Esophagus muscularis mucosa (tissue), 4 donors: ENCODE results near the gene THAP4. TPM values are rescaled to one million over a fixed set of nuclear protein-coding genes. Genes with fewer than 3 reads are reported as not detected.

ENCODE experiments used
- DNase-seq: peaks from one replicate; pipeline ENCODE4 v3.0.0-alpha.2; 2017; ENCODE audit errors: extremely low spot score
- H3K27ac ChIP-seq, 4 donors: fragments of 200-600 bp; sonication (generic); replicated peaks in 1 of 4; 1 replicate in 3 of 4; 2 replicates in 1 of 4; pipeline ENCODE4 v1.5.1; 2016 to 2019; ENCODE audit warnings: mild to moderate bottlenecking in 1 of 4
- H3K27me3 ChIP-seq, 4 donors: fragments of 200-600 bp; sonication (generic); one replicate each; pipeline versions ENCODE4 v1.5.1 to v1.6.0; 2016 to 2019
- H3K36me3 ChIP-seq, 4 donors: fragments of 200-600 bp; sonication (generic); one replicate each; pipeline ENCODE4 v1.5.1; 2016 to 2019
- H3K4me1 ChIP-seq, 4 donors: fragments of 200-600 bp; sonication (generic); one replicate each; pipeline ENCODE4 v1.5.1; 2016 to 2019
- H3K4me3 ChIP-seq, 4 donors: fragments of 200-600 bp; sonication (generic); 1 replicate in 2 of 4; 2 replicates in 2 of 4; pipeline ENCODE4 v1.5.1; 2016 to 2019; ENCODE audit warnings: mild to moderate bottlenecking in 4 of 4, moderate library complexity in 1 of 4
- H3K9me3 ChIP-seq, 4 donors: fragments of 200-600 bp; sonication (generic); 1 replicate in 3 of 4; 2 replicates in 1 of 4; pipeline ENCODE4 v1.5.1; 2016 to 2019
- CTCF ChIP-seq, 3 experiments: fragments of 200-600 bp in 2 of 3; fragments of 450-650 bp in 1 of 3; sonication (generic) in 2 of 3; IDR thresholded peaks; one replicate each; pipeline ENCODE4 v1.5.1; 2017 to 2019; ENCODE audit warnings: antibody characterized with exemption in 3 of 3, mild to moderate bottlenecking in 2 of 3, moderate library complexity in 1 of 3
- EP300 ChIP-seq: sonication (generic); formaldehyde crosslinking; IDR thresholded peaks from one replicate; pipeline ENCODE4 v1.6.1; 2017; ENCODE audit warnings: antibody characterized with exemption
- POLR2A ChIP-seq: fragments of 450-650 bp; IDR thresholded peaks from one replicate; pipeline ENCODE4 v1.6.1; 2017; ENCODE audit warnings: antibody characterized with exemption, moderate library complexity, mild to moderate bottlenecking, low read depth
- POLR2AphosphoS5 ChIP-seq, 2 donors: sonication (generic); formaldehyde crosslinking; IDR thresholded peaks; one replicate each; pipeline ENCODE4 v1.6.1; 2017; ENCODE audit warnings: antibody characterized with exemption in 2 of 2
- WGBS: methylation state at CpG from one replicate; pipeline ENCODE4 v1.1.5; 2018; 5-methylcytosine and 5-hydroxymethylcytosine counted together
- intact Hi-C: fragments of 100-400 bp; cut with DNase I; formaldehyde crosslinking; loops from one replicate; pipeline ENCODE4 v1.15.1; 2023
- total RNA-seq, 4 donors: library from RNA; depleted of rRNA; stranded (reverse); fragments of >200 nt; gene quantifications; one replicate each; pipeline versions ENCODE4 v1.1.0 to v1.2.1, GENCODE V29; 2016

Gene THAP4
- total RNA-seq, 4 donors from 2014 or later, result 37.0 to 69.8 (median 49.6) TPM

- H3K4me1 ChIP-seq, result peaks cover 8 to 33% (median 32%) of the 10 kb centered on the region in 4 donors
- intact Hi-C loops, result no loop called here
- H3K27me3 ChIP-seq, result peaks cover 0 to 18% (median 0%) of the 10 kb centered on the region in 4 donors
- TF ChIP-seq POLR2AphosphoS5 (IDR thresholded peaks at IDR 0.05) (no peak), EP300 (no peak), POLR2A (no peak), CTCF (IDR thresholded peaks at IDR 0.05) (no peak)
- no peak overlapping the region for H3K27ac ChIP-seq
- no peak overlapping the region for H3K4me3 ChIP-seq
- peaks cover 0 to 21% (median 2%) of the 10 kb centered on the region in 4 donors for H3K9me3 ChIP-seq
- no peaks in the 10 kb centered on the region for H3K36me3 ChIP-seq
- no peak for DNase-seq
- WGBS, result 92% methylated on average over 7 of the region's 7 CpGs
Observed at GRCh38 chr2:241554610-241555322, 82.2 kb downstream of the THAP4 start.

- Histone ChIP-seq H3K36me3 (no peaks in the 10 kb centered on the region), H3K4me3 (no peak overlapping the region), H3K27me3 (peaks cover 0 to 12% (median 0%) of the 10 kb centered on the region in 4 donors), H3K27ac (no peak overlapping the region), H3K9me3 (peaks cover 0 to 21% (median 2%) of the 10 kb centered on the region in 4 donors), H3K4me1 (peaks cover 4 to 31% (median 29%) of the 10 kb centered on the region in 4 donors)
- no peak for DNase-seq
- no peak for TF ChIP-seq EP300
- no peak for TF ChIP-seq POLR2A
- no peak for TF ChIP-seq CTCF (IDR thresholded peaks at IDR 0.05)
- TF ChIP-seq POLR2AphosphoS5 (IDR thresholded peaks at IDR 0.05), result no peak
- WGBS, result 74% methylated on average over 3 of the region's 6 CpGs
- intact Hi-C loops, result no loop called here
Observed at GRCh38 chr2:241553981-241554380, 83.0 kb downstream of the THAP4 start.

GRCh38 chr2:241553512-241553830, 83.5 kb downstream of the THAP4 start:
- Histone ChIP-seq H3K27me3 (peaks cover 0 to 10% (median 0%) of the 10 kb centered on the region in 4 donors), H3K9me3 (peaks cover 0 to 21% (median 2%) of the 10 kb centered on the region in 4 donors), H3K4me1 (peaks cover 4 to 28% (median 25%) of the 10 kb centered on the region in 4 donors), H3K4me3 (no peak overlapping the region), H3K27ac (no peak overlapping the region), H3K36me3 (no peaks in the 10 kb centered on the region)
- no peak for TF ChIP-seq EP300
- no peak for TF ChIP-seq POLR2AphosphoS5 (IDR thresholded peaks at IDR 0.05)
- no peak for TF ChIP-seq CTCF (IDR thresholded peaks at IDR 0.05)
- no peak for TF ChIP-seq POLR2A
- intact Hi-C loops, result no loop called here
- no peak for DNase-seq
- WGBS, result 84% methylated on average over 12 of the region's 12 CpGs

GRCh38 chr2:241551998-241552737, 84.8 kb downstream of the THAP4 start:
- intact Hi-C loops, result no loop called here
- peaks cover 0 to 11% (median 0%) of the 10 kb centered on the region in 4 donors for H3K27me3 ChIP-seq
- no peaks in the 10 kb centered on the region for H3K36me3 ChIP-seq
- TF ChIP-seq CTCF (IDR thresholded peaks at IDR 0.05) (no peak), EP300 (no peak), POLR2AphosphoS5 (IDR thresholded peaks at IDR 0.05) (no peak), POLR2A (no peak)
- H3K4me1 ChIP-seq, result peaks cover 2 to 27% (median 25%) of the 10 kb centered on the region in 4 donors
- WGBS, result 76% methylated on average over 25 of the region's 33 CpGs
- no peak overlapping the region for H3K4me3 ChIP-seq
- no peak overlapping the region for H3K27ac ChIP-seq
- H3K9me3 ChIP-seq, result peaks cover 0 to 17% (median 2%) of the 10 kb centered on the region in 4 donors
- DNase-seq, result no peak
